ENCODE results near the gene PIP5KL1. TPM values are rescaled to one million over a fixed set of nuclear protein-coding genes. Genes with fewer than 3 reads are reported as not detected.
A peak's percentile ranks its signal among the peaks of the same experiment; 100 is the strongest.

Gene PIP5KL1
- total RNA-seq, 1 experiment from 2014 or later: 5.1 TPM

DNA sequence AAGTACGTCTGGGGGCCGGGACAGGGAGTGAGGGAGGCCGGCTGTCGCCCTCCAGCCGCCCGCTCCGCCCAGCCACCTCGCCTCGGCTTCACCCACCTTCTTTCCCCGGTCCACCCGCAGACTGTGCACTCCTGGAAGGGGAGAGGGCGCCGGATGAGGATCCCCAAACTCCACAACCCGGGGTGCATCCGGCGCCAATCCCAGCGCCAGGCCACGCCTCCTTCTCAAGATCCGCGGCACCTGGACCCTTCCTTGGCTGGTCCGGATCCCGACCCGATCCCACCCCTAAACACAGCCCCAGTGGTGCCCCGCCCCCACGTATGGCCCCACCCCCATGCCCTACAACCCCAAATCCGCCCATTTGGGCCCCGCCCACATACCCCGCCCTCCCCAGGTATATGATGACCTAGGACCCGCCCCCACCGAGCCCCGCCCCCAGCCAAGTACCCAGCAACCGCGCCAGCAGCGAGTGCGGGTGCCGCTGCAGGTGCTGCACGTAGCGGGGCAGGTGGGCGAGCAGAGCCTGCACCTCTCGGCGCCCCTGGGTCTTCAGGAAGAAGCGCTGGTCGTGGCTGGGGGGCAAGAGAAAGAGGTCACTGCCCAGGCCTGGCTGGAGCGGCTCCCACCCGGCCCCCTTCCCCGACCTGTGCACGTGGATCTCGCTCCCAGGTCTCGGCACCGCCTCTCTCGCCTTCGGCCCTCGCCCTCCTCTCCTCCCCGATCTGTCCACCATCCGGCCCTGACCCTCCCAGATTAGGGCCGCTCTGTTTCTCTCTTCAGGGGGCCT is 3.2 kb downstream of the PIP5KL1 start:
- Histone ChIP-seq H3F3A (ENCODE audit: low read length, unreplicated experiment) (no peaks in the 10 kb centered on the region), H3K27ac (ENCODE audit: low read length) (no peak overlapping the region), H3K4me3 (ENCODE audit: low read length) (peak overlapping the region; percentile 52; the same call in 1 of the 2 replicates), H3K9me2 (replicated peaks; ENCODE audit: low read length) (no peaks in the 10 kb centered on the region), H3K27me3 (ENCODE audit: low read length) (no peaks in the 10 kb centered on the region), H3K36me3 (ENCODE audit: low read depth, low read length) (no peaks in the 10 kb centered on the region), H3K4me1 (ENCODE audit: insufficient read depth, low read length) (peaks cover 33% of the 10 kb centered on the region), H3K9me3 (ENCODE audit: low read length) (no peaks in the 10 kb centered on the region), H3K4me2 (ENCODE audit: low read length) (peak overlapping the region; percentile 80), H2AFZ (ENCODE audit: low read length) (peak overlapping the region; percentile 48; the same call in 1 of the 2 replicates), H3K9ac (ENCODE audit: low read length) (0 out of 2 replicates have a peak overlapping the region, but pooled peaks have one; percentile 14), H3K79me2 (ENCODE audit: low read length) (no peaks in the 10 kb centered on the region), H4K20me1 (ENCODE audit: low read length) (no peaks in the 10 kb centered on the region)
- POLR2A ChIA-PET (ENCODE audit: unreplicated experiment): interaction anchor here (0.6 kb wide), 1 partner anchor 11 kb away, joined by 11 read pairs; the partner anchor contains the start of gene ST6GALNAC4
- CTCF ChIA-PET: no interaction called here
- intact Hi-C loops (cut with micrococcal nuclease): no loop called here
- BruUV-seq (replicated peaks): no TSS peak
- ATAC-seq: peak; percentile 15
- no peak for TF ChIP-seq EZH2phosphoT487 (IDR thresholded peaks at IDR 0.05; ENCODE audit: borderline replicate concordance, low read length)
- TF ChIP-seq EZH2 (IDR thresholded peaks at IDR 0.05; ENCODE audit: low read length, unreplicated experiment): no peak
- no peak for TF ChIP-seq CTCF (conservative IDR thresholded peaks at IDR 0.05; ENCODE audit: low read depth, low read length)
- peak; percentile 50 for DNase-seq

DNA sequence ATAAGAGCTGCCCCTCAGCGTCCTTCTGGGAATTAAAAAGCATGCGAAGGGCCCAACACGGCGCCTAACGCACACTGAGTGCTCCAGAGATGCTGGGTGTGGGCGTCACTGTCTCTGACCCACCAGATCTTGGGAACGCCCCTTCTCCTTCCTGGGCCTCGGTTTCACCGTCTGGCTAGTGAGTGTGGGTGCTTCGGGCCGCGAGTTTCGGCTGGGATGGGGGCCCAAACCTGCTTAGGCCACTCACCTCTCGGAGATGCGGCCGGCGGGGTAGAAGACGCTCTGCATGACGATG is 3.7 kb downstream of the PIP5KL1 start:
- no peaks in the 10 kb centered on the region for H3K9me3 ChIP-seq (ENCODE audit: low read length)
- no peaks in the 10 kb centered on the region for H3K27me3 ChIP-seq (ENCODE audit: low read length)
- CTCF ChIA-PET: no interaction called here
- no peak overlapping the region for H3K4me2 ChIP-seq (ENCODE audit: low read length)
- ATAC-seq: no peak
- no peak overlapping the region for H2AFZ ChIP-seq (ENCODE audit: low read length)
- no peak overlapping the region for H3K27ac ChIP-seq (ENCODE audit: low read length)
- DNase-seq: no peak
- no peaks in the 10 kb centered on the region for H3K79me2 ChIP-seq (ENCODE audit: low read length)
- POLR2A ChIA-PET (ENCODE audit: unreplicated experiment): no interaction called here
- peaks cover 36% of the 10 kb centered on the region for H3K4me1 ChIP-seq (ENCODE audit: insufficient read depth, low read length)
- H4K20me1 ChIP-seq (ENCODE audit: low read length): no peaks in the 10 kb centered on the region
- H3K36me3 ChIP-seq (ENCODE audit: low read depth, low read length): no peaks in the 10 kb centered on the region
- BruUV-seq (replicated peaks): no TSS peak
- no peak overlapping the region for H3K9ac ChIP-seq (ENCODE audit: low read length)
- H3K4me3 ChIP-seq (ENCODE audit: low read length): no peak overlapping the region
- H3K9me2 ChIP-seq (replicated peaks; ENCODE audit: low read length): no peaks in the 10 kb centered on the region
- intact Hi-C loops (cut with micrococcal nuclease): no loop called here
- H3F3A ChIP-seq (ENCODE audit: low read length, unreplicated experiment): no peaks in the 10 kb centered on the region
- no peak for TF ChIP-seq CTCF (conservative IDR thresholded peaks at IDR 0.05; ENCODE audit: low read depth, low read length)
- TF ChIP-seq EZH2phosphoT487 (IDR thresholded peaks at IDR 0.05; ENCODE audit: borderline replicate concordance, low read length): no peak
- no peak for TF ChIP-seq EZH2 (IDR thresholded peaks at IDR 0.05; ENCODE audit: low read length, unreplicated experiment)
